DND-41 (cell line): ENCODE measurements around the gene RAB41.
"Not testable (repeated sequence)": the region's sequence is repeated elsewhere in the genome, so short reads cannot be mapped to it uniquely, and the experiment has no call there.

Experiments used
- ATAC-seq: fragments of 200-7000 bp; cut with Tn5 transposase; 3 replicates; pipeline ENCODE4 v1.9.1; 2021; ENCODE audit warnings: low read depth; ENCODE audit not compliant: insufficient read depth
- DNase-seq: peaks from one replicate; pipeline ENCODE4 v3.0.0-alpha.2; 2020
- H2AFZ ChIP-seq: 2 replicates; pipeline ENCODE4 v1.6.0; 2012; ENCODE audit warnings: low read depth, low read length
- H3K27ac ChIP-seq: 2 replicates; pipeline ENCODE4 v1.5.1; 2012; ENCODE audit warnings: low read length, inconsistent platforms
- H3K27me3 ChIP-seq: fragments of 200-600 bp; sonication (generic); 2 replicates; pipeline ENCODE4 v1.6.0; 2012; ENCODE audit warnings: low read length, mild to moderate bottlenecking, inconsistent platforms; ENCODE audit not compliant: insufficient read depth, poor library complexity
- H3K36me3 ChIP-seq: 2 replicates; pipeline ENCODE4 v1.5.1; 2012; ENCODE audit warnings: low read length, inconsistent platforms; ENCODE audit not compliant: insufficient read depth
- H3K4me1 ChIP-seq: 2 replicates; pipeline ENCODE4 v1.5.1; 2012; ENCODE audit warnings: mild to moderate bottlenecking, low read length; ENCODE audit not compliant: insufficient read depth
- H3K4me2 ChIP-seq: 2 replicates; pipeline ENCODE4 v1.6.0; 2012; ENCODE audit warnings: mild to moderate bottlenecking, moderate library complexity, low read length, inconsistent platforms; ENCODE audit not compliant: insufficient read depth
- H3K4me3 ChIP-seq, 2 experiments: fragments of 200-600 bp in 1 of 2; shearing (Covaris generic) in 1 of 2; 2 replicates each; pipeline ENCODE4 v1.5.1; 2012 to 2016; ENCODE audit warnings: inconsistent platforms in 2 of 2, low read length in 2 of 2, mild to moderate bottlenecking in 2 of 2, low read depth in 1 of 2, moderate library complexity in 1 of 2
- H3K79me2 ChIP-seq: 2 replicates; pipeline ENCODE4 v1.6.0; 2012; ENCODE audit warnings: low read length, inconsistent platforms; ENCODE audit not compliant: insufficient read depth
- H3K9ac ChIP-seq: 2 replicates; pipeline ENCODE4 v1.6.0; 2012; ENCODE audit warnings: low read depth, mild to moderate bottlenecking, inconsistent platforms, low read length, moderate library complexity
- H3K9me3 ChIP-seq: 2 replicates; pipeline ENCODE4 v1.5.1; 2012; ENCODE audit warnings: low read length, moderate library complexity, mild to moderate bottlenecking, inconsistent platforms; ENCODE audit not compliant: insufficient read depth, severe bottlenecking
- H4K20me1 ChIP-seq: 2 replicates; pipeline ENCODE4 v1.6.0; 2012; ENCODE audit warnings: low read length; ENCODE audit not compliant: insufficient read depth
- CTCF ChIP-seq: IDR thresholded peaks from 2 replicates; pipeline ENCODE4 v1.5.1; 2012; ENCODE audit warnings: borderline replicate concordance, low read length, moderate library complexity, mild to moderate bottlenecking; ENCODE audit not compliant: poor library complexity, severe bottlenecking; ENCODE audit errors: extremely low read depth
- EZH2 ChIP-seq: IDR thresholded peaks from 3 replicates; pipeline ENCODE4 v1.6.1; 2012; ENCODE audit warnings: borderline replicate concordance, low read depth, mild to moderate bottlenecking, moderate library complexity, low read length, inconsistent platforms; ENCODE audit not compliant: severe bottlenecking

RAB41 gene

GRCh38 chrX:70322784-70323183, 40.8 kb downstream of the RAB41 start:
- Histone ChIP-seq H3K9me3 (no peaks in the 10 kb centered on the region), H3K4me1 (no peaks in the 10 kb centered on the region), H2AFZ (no peak overlapping the region), H3K36me3 (peaks cover 26% of the 10 kb centered on the region; the same call in 1 of the 2 replicates), H3K27ac (no peak overlapping the region), H3K4me2 (no peak overlapping the region), H3K4me3 (no peak overlapping the region), H4K20me1 (no peaks in the 10 kb centered on the region), H3K27me3 (no peaks in the 10 kb centered on the region), H3K79me2 (peaks cover 4% of the 10 kb centered on the region; the same call in 1 of the 2 replicates), H3K9ac (no peak overlapping the region)
- TF ChIP-seq CTCF (no peak), EZH2 (no peak)
- DNase-seq, result no peak
- no peak for ATAC-seq

GRCh38 chrX:70323628-70324027, 41.7 kb downstream of the RAB41 start:
- H3K36me3 ChIP-seq, result peaks cover 34% of the 10 kb centered on the region; the same call in 1 of the 2 replicates
- ATAC-seq, H3K27me3 ChIP-seq, H4K20me1 ChIP-seq, H3K9me3 ChIP-seq, H3K9ac ChIP-seq, H3K4me3 ChIP-seq, DNase-seq, H2AFZ ChIP-seq, H3K4me1 ChIP-seq, H3K27ac ChIP-seq, H3K79me2 ChIP-seq, H3K4me2 ChIP-seq: not testable (repeated sequence)

DNA sequence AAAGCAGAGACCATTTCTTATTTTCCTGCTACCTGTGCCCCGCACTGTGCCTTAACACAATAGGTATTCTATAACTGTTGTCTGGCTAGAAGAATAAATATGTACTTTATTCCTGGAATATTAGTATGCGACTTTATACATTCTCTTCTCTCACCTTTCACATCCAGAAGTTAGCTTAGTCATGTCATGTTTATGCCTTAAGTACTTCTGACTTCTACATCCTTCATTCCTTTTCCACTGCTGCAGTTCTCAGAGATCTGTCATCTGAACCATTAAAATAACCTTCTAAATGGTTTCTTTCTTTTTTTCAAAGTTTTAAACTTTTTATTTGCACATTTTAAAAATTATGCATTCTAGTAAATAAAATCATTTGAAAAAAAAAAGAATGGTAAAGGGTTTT, 42.4 kb downstream of the RAB41 start:
- no peaks in the 10 kb centered on the region for H4K20me1 ChIP-seq
- 0 out of 2 replicates have a peak, but pooled peaks cover 4% of the 10 kb centered on the region for H3K79me2 ChIP-seq
- H3K27me3 ChIP-seq, result no peaks in the 10 kb centered on the region
- H3K4me1 ChIP-seq, result no peaks in the 10 kb centered on the region
- TF ChIP-seq CTCF, result no peak
- TF ChIP-seq EZH2, result no peak
- H3K9me3 ChIP-seq, result no peaks in the 10 kb centered on the region
- H3K27ac ChIP-seq, result no peak overlapping the region
- no peak overlapping the region for H3K4me3 ChIP-seq
- no peak overlapping the region for H3K9ac ChIP-seq
- H3K4me2 ChIP-seq, result no peak overlapping the region
- DNase-seq (no peak), ATAC-seq (no peak)
- H3K36me3 ChIP-seq, result peaks cover 38% of the 10 kb centered on the region
- no peak overlapping the region for H2AFZ ChIP-seq

GRCh38 chrX:70331161-70331560, 49.2 kb downstream of the RAB41 start:
- peaks cover 79% of the 10 kb centered on the region for H3K36me3 ChIP-seq
- ATAC-seq (no peak), DNase-seq (no peak)
- no peak overlapping the region for H2AFZ ChIP-seq
- TF ChIP-seq EZH2 (no peak), CTCF (no peak)
- H4K20me1 ChIP-seq, result no peaks in the 10 kb centered on the region
- no peaks in the 10 kb centered on the region for H3K27me3 ChIP-seq
- no peaks in the 10 kb centered on the region for H3K9me3 ChIP-seq
- H3K27ac ChIP-seq, result no peak overlapping the region
- no peak overlapping the region for H3K9ac ChIP-seq
- no peaks in the 10 kb centered on the region for H3K4me1 ChIP-seq
- no peak overlapping the region for H3K4me2 ChIP-seq
- H3K79me2 ChIP-seq, result 0 out of 2 replicates have a peak, but pooled peaks cover 1% of the 10 kb centered on the region
- H3K4me3 ChIP-seq, result no peak overlapping the region
